Keratinocyte (primary cell): Measurements from ENCODE around the gene NEURL1. TPM values are rescaled to one million over a fixed set of nuclear protein-coding genes. Genes with fewer than 3 reads are reported as not detected.

ENCODE experiments used
- DNase-seq: peaks from one replicate; pipeline ENCODE4 v3.0.0-alpha.2; 2011; ENCODE audit warnings: low read depth, missing footprints, low spot score
- FAIRE-seq: peaks from 2 replicates; lab custom pipeline; 2011; peaks lifted over from hg19 to GRCh38; lab: Jason Lieb, UNC
- H2AFZ ChIP-seq: 2 replicates; pipeline ENCODE4 v1.6.0; 2012; ENCODE audit warnings: low read length, control low read depth, inconsistent platforms; ENCODE audit not compliant: control insufficient read depth
- H3K27ac ChIP-seq: 2 replicates; pipeline ENCODE4 v1.5.1; 2011; ENCODE audit warnings: low read length; ENCODE audit not compliant: control insufficient read depth, insufficient read depth
- H3K27me3 ChIP-seq: 3 replicates; pipeline ENCODE4 v1.6.0; 2011; ENCODE audit warnings: low read length; ENCODE audit not compliant: control insufficient read depth, insufficient read depth; ENCODE audit errors: extremely low read depth
- H3K36me3 ChIP-seq, 2 experiments: 2 replicates in 1 of 2; 3 replicates in 1 of 2; pipeline ENCODE4 v1.5.1; 2011; ENCODE audit warnings: low read length in 2 of 2, mild to moderate bottlenecking in 1 of 2; ENCODE audit not compliant: control insufficient read depth in 2 of 2, insufficient read depth in 2 of 2; ENCODE audit errors: extremely low read depth in 1 of 2
- H3K4me1 ChIP-seq: 3 replicates; pipeline ENCODE4 v1.5.1; 2011; ENCODE audit warnings: low read length; ENCODE audit not compliant: control insufficient read depth, insufficient read depth; ENCODE audit errors: extremely low read depth
- H3K4me2 ChIP-seq: 3 replicates; pipeline ENCODE4 v1.6.0; 2011; ENCODE audit warnings: low read depth, low read length; ENCODE audit not compliant: control insufficient read depth, insufficient read depth; ENCODE audit errors: extremely low read depth
- H3K4me3 ChIP-seq, 3 experiments: fragments of 200-600 bp in 1 of 3; sonication (generic) in 1 of 3; 2 replicates in 2 of 3; 3 replicates in 1 of 3; pipeline ENCODE4 v1.5.1; 2011 to 2016; ENCODE audit warnings: low read length in 3 of 3, mild to moderate bottlenecking in 3 of 3, control low read depth in 2 of 3, inconsistent platforms in 1 of 3, low read depth in 1 of 3, mixed read lengths in 1 of 3, mixed run types in 1 of 3, moderate library complexity in 1 of 3; ENCODE audit not compliant: control insufficient read depth in 2 of 3, insufficient read depth in 2 of 3; ENCODE audit errors: extremely low read depth in 1 of 3
- H3K79me2 ChIP-seq: 2 replicates; pipeline ENCODE4 v1.6.0; 2012; ENCODE audit warnings: low read length; ENCODE audit not compliant: control insufficient read depth, insufficient read depth
- H3K9ac ChIP-seq: 3 replicates; pipeline ENCODE4 v1.6.0; 2011; ENCODE audit warnings: low read length; ENCODE audit not compliant: control insufficient read depth, insufficient read depth; ENCODE audit errors: extremely low read depth
- H3K9me1 ChIP-seq: 3 replicates; pipeline ENCODE4 v1.6.0; 2011; ENCODE audit warnings: low read length; ENCODE audit not compliant: control insufficient read depth, insufficient read depth; ENCODE audit errors: extremely low read depth
- H3K9me3 ChIP-seq: 2 replicates; pipeline ENCODE4 v1.5.1; 2012; ENCODE audit warnings: low read depth, low read length; ENCODE audit not compliant: control insufficient read depth
- H4K20me1 ChIP-seq: 3 replicates; pipeline ENCODE4 v1.6.0; 2011; ENCODE audit warnings: low read length; ENCODE audit not compliant: control insufficient read depth, insufficient read depth; ENCODE audit errors: extremely low read depth
- EZH2 ChIP-seq: IDR thresholded peaks from one replicate; pipeline ENCODE4 v1.6.1; 2012; ENCODE audit warnings: inconsistent platforms, mild to moderate bottlenecking, low read length, moderate library complexity
- dilution Hi-C: fragments of 300-500 bp; cut with MboI; formaldehyde crosslinking; loops from one replicate; pipeline ENCODE4 v1.7.0; 2020; ENCODE audit warnings: low sequenced_read_pairs; ENCODE audit not compliant: extremely low pct_ligation_motif_present
- polyA plus RNA-seq, 5 experiments: library from polyadenylated mRNA; depleted of rRNA in 3 of 5; stranded (reverse) in 3 of 5; stranded (forward) in 1 of 5; unstranded in 1 of 5; fragments of >200 nt; gene quantifications; 1 replicate in 1 of 5; 2 replicates in 3 of 5; 3 replicates in 1 of 5; pipeline versions ENCODE4 v1.2.1 to v1.2.3, GENCODE V29; 2011 to 2012; ENCODE audit warnings: missing spikeins in 2 of 5, low read depth in 1 of 5, low replicate concordance in 1 of 5
- TF ChIP-seq, protein P1 (sequence below), 3 experiments: IDR thresholded peaks in 1 of 3; conservative IDR thresholded peaks in 1 of 3; optimal IDR thresholded peaks in 1 of 3; 2 replicates in 2 of 3; 3 replicates in 1 of 3; pipeline versions ENCODE3 to v1.5.1; 2011; ENCODE audit warnings: low read length in 3 of 3, mild to moderate bottlenecking in 3 of 3, moderate library complexity in 2 of 3, control low read depth in 1 of 3, inconsistent platforms in 1 of 3; ENCODE audit not compliant: insufficient read depth in 2 of 3; ENCODE audit errors: extremely low read depth in 1 of 3

The NEURL1 gene
- polyA plus RNA-seq, 1 donor (not counting 4 experiments of a cell fraction or from before 2014, with no cell fraction given), result 0.03 TPM

DNA sequence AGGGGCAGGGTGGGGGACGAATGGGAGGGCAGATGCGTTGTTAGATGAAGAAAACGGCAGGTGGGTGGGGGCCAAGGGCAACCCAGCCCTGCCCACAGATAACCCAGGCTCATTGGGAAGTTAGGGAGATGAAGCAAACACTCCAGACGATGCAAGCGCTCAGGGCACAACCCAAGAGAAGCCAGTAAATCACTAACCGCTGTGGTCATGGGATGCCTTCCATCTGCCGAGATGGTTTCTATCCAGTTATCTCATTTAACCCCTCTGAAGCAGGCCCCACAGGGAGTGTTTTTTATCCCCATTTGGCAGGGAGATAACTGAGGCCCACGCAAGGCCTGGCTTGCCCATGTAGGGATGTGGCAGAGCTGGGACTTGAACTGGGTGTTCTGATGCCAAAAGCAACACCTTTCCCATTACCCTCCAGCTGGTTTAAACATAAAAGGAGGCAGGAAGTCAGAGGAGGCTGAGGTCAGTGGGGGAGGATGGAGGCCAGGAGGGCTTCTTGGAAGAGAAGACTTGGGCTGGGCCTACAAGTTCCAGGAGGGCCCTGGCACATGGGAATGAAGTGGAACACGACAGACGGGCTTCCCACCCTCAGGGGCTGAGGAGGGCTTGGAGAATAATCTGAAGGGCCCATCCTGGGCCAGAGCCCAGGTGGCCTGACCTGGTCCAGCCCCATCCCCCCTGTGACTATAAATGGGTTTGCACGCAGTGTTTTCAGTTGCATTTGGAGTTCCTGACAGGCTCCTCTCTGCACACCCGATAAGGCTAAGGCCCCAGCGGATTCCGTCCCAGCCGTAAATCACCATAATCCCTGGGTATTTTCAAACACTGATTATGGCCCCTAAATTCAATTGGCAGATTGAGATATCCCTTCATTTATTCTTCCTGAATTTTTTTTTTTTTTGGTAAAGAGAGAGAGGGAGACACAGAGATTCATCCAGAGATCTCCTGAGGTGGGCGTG, 80.9 kb downstream of the NEURL1 start:
- no peaks in the 10 kb centered on the region for H3K9me3 ChIP-seq
- no peak overlapping the region for H3K9ac ChIP-seq
- no peak overlapping the region for H3K27ac ChIP-seq
- H3K9me1 ChIP-seq, result no peaks in the 10 kb centered on the region
- H3K4me2 ChIP-seq, result no peak overlapping the region
- H3K4me1 ChIP-seq, result no peaks in the 10 kb centered on the region
- peaks cover 2% of the 10 kb centered on the region for H4K20me1 ChIP-seq
- no peaks in the 10 kb centered on the region for H3K79me2 ChIP-seq
- H3K36me3 ChIP-seq, result no peaks in the 10 kb centered on the region
- FAIRE-seq (no peak), DNase-seq (no peak)
- dilution Hi-C loops, result no loop called here
- peaks cover 42% of the 10 kb centered on the region for H3K27me3 ChIP-seq
- no peak overlapping the region for H2AFZ ChIP-seq
- TF ChIP-seq, protein P1, sequence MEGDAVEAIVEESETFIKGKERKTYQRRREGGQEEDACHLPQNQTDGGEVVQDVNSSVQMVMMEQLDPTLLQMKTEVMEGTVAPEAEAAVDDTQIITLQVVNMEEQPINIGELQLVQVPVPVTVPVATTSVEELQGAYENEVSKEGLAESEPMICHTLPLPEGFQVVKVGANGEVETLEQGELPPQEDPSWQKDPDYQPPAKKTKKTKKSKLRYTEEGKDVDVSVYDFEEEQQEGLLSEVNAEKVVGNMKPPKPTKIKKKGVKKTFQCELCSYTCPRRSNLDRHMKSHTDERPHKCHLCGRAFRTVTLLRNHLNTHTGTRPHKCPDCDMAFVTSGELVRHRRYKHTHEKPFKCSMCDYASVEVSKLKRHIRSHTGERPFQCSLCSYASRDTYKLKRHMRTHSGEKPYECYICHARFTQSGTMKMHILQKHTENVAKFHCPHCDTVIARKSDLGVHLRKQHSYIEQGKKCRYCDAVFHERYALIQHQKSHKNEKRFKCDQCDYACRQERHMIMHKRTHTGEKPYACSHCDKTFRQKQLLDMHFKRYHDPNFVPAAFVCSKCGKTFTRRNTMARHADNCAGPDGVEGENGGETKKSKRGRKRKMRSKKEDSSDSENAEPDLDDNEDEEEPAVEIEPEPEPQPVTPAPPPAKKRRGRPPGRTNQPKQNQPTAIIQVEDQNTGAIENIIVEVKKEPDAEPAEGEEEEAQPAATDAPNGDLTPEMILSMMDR (optimal IDR thresholded peaks at IDR 0.05 in 1 of 3, IDR thresholded peaks at IDR 0.05 in 1 of 3, conservative IDR thresholded peaks at IDR 0.05 in 1 of 3; ENCODE audit: extremely low read depth in 1 of 3, insufficient read depth in 2 of 3, low read length in 3 of 3), result no peak
- TF ChIP-seq EZH2, result no peak
- no peak overlapping the region for H3K4me3 ChIP-seq

DNA sequence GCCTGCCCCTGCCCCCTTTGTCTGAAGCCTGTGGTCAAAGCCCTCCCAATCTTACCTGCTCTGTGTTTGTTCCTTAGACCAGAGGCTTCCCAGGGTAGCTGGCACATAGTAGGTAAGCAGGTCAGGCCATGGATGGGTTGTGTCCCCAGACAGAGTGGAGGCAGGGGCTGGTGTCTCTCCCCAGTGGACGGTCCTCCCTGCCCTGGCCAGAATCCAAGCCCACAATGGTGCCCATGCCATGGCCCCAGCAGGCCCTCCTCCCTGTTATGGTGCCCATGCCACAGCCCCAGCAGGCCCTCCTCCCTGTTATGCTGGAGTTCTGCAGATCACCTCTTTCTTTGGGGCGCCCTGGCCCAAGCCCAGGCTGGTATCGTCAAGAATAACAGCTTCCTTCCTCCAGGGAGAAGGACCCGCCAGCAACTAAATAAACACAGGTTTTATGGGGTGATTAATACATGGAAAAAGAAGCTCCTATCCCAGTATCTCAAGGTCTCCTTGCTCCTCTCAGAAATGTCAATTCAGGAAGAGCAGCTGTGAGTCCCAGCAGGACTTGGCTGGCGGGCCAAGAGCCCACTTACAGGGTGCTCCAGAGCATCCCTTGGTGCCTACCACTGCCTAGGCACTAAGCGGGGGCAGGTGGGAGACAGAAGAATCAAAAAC, 82.0 kb downstream of the NEURL1 start:
- no peak overlapping the region for H3K27ac ChIP-seq
- H3K9ac ChIP-seq, result no peak overlapping the region
- no peaks in the 10 kb centered on the region for H3K9me1 ChIP-seq
- peaks cover 45% of the 10 kb centered on the region for H3K27me3 ChIP-seq
- DNase-seq (no peak), FAIRE-seq (no peak)
- H3K4me3 ChIP-seq, result no peak overlapping the region
- H2AFZ ChIP-seq, result no peak overlapping the region
- H3K79me2 ChIP-seq, result no peaks in the 10 kb centered on the region
- TF ChIP-seq, protein P1 (optimal IDR thresholded peaks at IDR 0.05 in 1 of 3, IDR thresholded peaks at IDR 0.05 in 1 of 3, conservative IDR thresholded peaks at IDR 0.05 in 1 of 3; ENCODE audit: extremely low read depth in 1 of 3, insufficient read depth in 2 of 3, low read length in 3 of 3), result no peak
- no peak for TF ChIP-seq EZH2
- no peaks in the 10 kb centered on the region for H3K4me1 ChIP-seq
- dilution Hi-C loops, result no loop called here
- H3K4me2 ChIP-seq, result no peak overlapping the region
- no peaks in the 10 kb centered on the region for H3K9me3 ChIP-seq
- no peaks in the 10 kb centered on the region for H3K36me3 ChIP-seq
- peaks cover 5% of the 10 kb centered on the region for H4K20me1 ChIP-seq
